Left forelimb (tissue), 1 donor: Measurements from ENCODE around the gene MTMR11.

Experiments
- DNase-seq: peaks from one replicate; pipeline ENCODE4 v3.0.0-alpha.2; 2018; ENCODE audit warnings: low spot score

Gene MTMR11

GRCh38 chr1:149934356-149934755 lies 2.3 kb downstream of the MTMR11 start:
- no peak for DNase-seq

- DNase-seq = no peak
Observed at GRCh38 chr1:149933208-149933607, 3.5 kb downstream of the MTMR11 start.

DNA sequence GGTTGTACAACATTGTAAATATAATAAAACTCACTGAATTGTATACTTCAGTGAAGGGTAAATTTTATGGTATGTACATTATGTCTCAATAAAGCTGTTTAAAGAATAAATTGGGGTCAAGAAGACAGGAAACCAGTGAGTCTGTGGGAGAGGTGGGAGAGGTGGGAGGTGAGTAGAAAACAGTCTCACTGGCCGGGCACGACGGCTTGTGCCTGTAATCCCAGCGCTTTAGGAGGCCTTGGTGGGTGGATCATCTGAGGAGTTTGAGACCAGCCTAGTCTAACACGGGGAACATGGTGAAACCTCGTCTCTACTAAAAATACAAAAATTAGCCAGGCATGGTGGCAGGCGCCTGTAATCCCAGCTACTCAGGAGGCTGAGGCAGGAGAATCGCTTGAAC lies 4.2 kb downstream of the MTMR11 start:
- DNase-seq = no peak

DNA sequence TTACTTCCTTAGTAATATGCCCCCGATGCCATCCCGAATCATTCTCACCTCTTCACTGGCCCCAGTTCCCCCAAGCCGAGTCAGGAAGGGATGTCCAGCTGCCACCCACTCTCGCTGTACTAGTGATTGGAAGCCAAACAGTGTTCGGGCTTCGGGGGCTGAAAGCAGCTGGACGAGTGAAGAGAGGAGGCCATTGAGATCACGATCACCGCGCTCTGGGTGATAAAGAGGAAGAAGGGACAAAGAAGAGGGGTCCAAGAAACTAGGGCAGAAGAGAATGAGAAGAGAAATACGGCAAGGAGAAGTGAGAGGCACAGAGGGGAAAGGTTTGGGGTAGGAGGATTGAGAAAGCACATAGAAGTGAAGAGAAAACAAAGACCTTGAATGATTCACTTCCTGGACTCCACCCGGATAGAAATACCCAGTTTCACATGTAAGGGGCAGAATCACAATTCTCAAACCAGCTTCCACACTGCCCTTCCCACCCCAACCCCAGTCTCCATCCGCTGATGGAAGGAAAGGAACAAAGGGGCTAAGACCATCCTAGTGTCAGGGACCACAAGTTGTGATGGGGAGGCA lies 5.4 kb downstream of the MTMR11 start:
- no peak for DNase-seq

GRCh38 chr1:149929856-149930255 lies 6.8 kb downstream of the MTMR11 start:
- no peak for DNase-seq

GRCh38 chr1:149928401-149928724 lies 8.3 kb downstream of the MTMR11 start:
- no peak for DNase-seq

DNA sequence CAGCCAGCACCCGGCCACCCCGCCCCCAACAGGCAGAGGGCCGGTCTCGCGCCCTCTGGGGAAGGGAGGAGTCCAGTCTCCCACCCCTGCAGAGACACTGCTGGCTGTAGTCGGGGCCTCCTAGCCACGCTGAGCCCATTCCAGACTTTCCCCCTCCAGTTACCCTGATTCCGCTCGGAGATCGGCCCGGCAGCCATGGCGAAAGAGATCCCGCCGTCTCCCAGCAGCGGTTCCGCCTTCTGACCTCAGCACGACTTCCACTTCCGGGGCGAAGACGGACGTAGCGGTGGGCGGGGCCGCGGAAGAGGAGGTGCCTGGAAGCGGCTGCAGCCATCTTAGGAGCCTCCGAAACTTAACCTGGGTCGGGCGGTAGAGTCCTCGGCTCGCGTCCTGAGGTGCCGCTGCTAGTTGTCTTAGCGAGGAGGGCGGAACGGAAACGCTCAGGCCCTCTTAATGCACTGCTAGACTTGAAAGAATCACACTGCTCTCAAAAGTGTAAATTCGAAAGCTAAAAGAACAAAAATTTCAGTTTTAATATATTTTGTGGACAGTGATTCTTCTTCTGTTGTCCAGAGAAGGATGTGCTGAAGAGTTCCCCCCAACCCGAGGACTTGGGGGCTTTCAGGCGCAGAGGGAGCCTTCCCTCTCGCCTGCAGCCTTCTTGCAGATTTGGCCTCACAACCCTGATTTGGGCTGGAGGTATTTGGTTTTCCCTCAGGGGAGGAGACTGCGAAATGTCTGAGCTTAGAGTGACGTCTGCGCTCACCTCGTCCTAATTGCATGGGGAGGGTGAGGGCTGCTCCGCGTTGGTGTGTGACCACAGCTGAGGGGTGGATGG lies 8.9 kb downstream of the MTMR11 start, which contains the start of gene SF3B4:
SF3B4 (minus strand) TSS at position 241 of the 838 bp plus-strand sequence; CDS start at position 197, 44 bp downstream.
- peak; percentile 96 for DNase-seq

- no peak for DNase-seq
Observed at GRCh38 chr1:149927056-149927562, 9.6 kb downstream of the MTMR11 start.

DNA sequence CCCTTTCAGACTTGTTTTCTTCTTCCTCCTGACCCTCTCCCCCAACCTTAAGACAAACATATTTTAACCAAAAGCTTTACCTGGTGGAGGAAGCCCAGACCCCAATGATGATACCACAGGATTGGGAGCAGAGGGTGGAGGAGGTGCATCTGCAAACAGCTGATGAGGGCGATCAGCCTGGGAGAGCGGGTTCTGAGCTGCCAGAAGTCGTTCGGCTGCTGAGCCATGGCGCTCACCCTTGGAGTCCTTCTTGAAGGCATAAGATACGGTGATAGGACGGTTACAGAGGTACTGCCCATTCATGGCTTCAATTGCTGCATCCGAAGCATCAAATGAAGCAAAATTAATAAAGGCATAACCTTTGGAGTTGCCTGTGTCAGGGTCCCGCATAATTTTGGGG lies 10.4 kb downstream of the MTMR11 start:
- no peak for DNase-seq

- no peak for DNase-seq
Observed at GRCh38 chr1:149925751-149926150, 10.9 kb downstream of the MTMR11 start.

DNA sequence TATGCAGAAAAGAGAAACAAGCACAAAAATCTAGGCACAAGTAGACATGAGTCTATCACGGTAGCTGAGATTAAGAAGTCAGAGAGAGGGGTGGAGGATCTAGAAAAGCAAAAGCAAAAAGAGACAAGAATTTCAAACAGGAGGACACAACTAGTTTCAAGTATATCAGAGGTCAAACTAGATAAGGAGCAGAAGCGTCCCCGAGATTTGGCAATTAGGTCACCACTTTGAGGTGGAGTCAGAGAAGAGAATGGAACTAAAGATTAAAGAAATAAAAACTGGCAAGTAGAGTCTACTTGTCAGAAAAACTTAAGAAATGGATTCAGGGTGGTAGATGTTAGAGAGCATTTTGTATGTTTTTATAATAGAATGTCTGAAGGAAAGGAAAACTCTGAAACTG lies 11.3 kb downstream of the MTMR11 start:
- no peak for DNase-seq

DNA sequence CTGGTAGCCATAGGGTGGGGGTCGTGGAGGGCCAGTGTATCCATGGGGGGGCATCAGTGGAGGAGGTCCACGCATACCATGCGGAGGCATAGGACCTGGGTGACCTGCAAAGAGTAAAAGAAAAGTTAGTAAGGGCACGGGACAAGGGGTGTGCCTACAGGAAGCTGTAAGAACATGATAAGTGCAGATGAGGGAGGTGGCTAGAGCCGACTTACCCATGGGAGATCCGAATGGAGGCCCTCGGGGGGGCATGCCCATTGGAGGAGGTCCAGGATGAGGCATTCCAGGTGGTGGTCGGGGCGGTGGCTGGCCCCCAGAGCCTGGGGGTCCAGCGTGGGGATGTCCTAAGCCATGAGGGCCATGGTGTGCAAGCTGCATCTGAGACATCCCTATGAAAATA lies 13.1 kb downstream of the MTMR11 start:
- DNase-seq = no peak

DNA sequence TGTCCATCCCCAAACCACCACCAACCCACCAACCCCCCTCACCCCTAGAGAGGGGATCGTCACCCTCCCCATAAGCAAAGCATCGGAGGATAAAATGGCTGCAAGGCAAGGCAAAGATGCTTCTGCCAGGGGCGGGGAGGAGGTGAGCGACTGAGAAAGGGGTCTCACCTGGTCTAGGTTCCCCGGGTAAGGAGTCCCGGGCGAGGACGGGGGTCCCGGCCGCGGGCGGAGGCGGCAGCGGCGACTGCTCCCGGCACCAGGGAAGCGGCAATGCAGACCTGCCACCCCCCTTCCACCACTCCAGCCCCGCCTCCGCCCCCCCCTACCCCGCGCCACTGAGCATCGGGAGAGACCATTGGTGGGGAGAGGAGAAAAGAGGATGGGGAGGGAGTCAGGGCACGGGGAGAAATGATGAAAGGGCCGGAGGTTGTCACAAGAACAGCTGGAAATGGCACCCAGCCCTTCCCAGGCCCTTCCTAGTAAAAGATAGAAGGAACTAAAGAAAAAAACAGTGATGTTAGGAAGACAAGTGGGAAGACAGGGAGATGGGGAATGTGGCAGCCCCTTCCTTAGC lies 19.0 kb downstream of the MTMR11 start, which contains the start of gene SV2A:
SV2A (minus strand) TSS at position 274 of the 574 bp plus-strand sequence. CDS start 4,004 bp downstream, outside the sequence.
- no peak for DNase-seq

DNA sequence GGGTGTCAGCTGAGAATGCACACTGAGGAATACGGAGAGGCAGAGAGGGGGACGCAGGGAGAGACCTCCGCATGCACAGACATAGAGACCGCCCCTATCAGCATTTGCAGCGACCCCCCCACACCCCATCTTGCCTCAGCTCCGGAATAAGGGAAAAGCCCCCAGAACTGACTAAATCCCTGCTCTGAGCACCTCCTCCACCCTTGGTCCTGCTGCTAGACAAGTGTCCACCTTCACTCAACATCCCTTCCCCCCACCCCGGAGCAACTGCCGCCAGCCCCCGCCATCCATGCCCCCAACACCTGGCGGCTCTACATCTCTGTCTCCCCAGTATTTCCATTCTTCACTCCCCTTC lies 19.8 kb downstream of the MTMR11 start:
- no peak for DNase-seq

- DNase-seq = no peak
Observed at GRCh38 chr1:149916193-149916897, 20.3 kb downstream of the MTMR11 start.

DNA sequence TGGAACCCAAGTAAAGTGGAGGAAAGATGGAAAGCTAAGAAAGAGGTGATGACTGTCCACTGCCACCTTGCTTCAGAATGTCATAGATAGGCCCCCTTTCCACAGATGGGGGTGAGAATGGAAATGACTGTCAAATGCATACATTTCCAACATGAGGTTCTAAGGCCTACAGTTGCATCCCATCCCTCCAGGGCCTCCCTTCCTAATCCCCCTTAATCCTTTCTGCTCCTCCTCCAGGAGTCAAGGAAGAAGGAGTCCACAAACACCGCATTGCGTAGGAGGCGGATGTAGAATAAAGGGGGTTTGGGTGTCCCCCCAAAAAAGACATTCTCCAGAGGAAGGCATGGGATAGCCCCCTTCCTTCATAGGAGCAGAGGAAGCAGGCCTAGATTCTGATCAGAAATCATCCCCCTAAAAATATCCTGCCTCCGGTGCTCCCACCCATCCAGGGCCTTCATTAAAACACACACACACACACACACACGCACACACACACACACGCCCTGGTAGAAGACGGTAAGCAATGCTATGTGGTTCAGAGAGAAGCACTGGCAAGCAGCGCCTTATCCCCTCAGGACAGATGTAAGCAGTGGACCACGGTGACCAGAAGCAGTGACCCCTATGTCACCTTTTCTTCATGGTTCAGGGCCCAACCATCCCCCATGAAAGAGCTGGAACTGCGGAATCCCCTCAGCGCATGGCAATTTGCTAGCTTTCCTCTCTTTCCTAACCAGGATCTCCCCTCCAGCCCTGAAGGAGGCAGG lies 21.1 kb downstream of the MTMR11 start:
- DNase-seq = no peak

GRCh38 chr1:149914545-149914944 lies 22.1 kb downstream of the MTMR11 start:
- no peak for DNase-seq

DNA sequence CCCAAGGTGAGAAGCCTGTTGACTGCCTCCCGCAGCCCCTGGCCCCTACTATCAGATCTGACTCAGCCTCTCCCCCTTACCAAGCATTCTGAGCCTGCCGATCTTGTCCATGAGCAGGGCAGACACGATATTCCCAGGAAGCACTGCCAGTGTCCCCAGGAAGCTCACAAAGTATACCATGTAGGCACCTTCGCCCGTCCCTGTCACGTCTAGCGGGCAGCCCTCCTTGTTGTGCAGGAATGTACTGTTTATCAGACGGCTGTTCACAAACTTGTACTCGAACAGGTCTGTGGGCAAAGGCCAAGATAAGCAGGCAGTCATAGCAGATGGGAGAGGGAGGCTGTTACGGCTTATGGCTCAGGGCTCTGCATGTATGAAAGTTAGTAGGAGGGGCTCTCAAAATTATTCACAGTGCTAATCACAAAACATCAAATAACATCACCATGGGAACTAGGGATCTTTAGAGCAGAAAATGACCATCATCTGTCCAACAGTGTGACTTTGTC lies 30.1 kb downstream of the MTMR11 start:
- DNase-seq = no peak

DNA sequence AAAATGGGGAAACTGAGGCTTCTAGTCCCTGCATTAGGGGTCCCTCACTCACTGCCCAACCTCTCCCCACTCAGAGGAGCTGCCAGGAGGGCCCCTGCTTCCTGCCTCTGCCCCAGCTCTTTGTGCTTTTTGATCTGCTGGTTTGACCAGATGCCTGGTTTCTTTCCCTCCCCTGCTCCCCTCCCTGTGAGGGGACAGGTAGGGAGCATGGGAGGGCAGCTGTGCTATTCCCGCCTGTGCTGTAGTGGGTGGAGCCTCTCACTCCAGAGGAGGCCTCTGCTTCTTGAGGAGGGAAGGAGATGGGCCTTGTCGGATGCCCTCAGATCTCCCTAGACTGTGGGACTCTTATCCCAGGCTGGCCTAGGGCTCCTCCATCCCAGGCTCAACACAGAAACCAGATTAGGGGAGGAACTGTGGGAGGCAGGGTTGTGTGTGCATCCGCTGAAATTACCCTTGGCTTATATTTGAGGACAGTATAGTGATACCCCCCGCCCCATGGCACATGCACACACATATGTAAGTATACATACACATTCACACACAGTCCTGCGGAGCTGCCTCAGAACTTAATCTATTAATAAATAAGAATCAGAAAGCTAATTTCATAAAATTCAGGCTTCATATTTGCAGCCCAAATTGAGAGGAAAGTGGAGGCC lies 32.7 kb downstream of the MTMR11 start:
- no peak for DNase-seq

- peak; percentile 94 for DNase-seq
Observed at GRCh38 chr1:149899460-149900284, 37.0 kb downstream of the MTMR11 start, which contains the start of gene BOLA1. TSS of gene BOLA1 (plus strand) at chr1:149899568. CDS start at chr1:149900060, 492 bp downstream.
